ENCODE measurements around the gene PICALM. TPM values are rescaled to one million over a fixed set of nuclear protein-coding genes. Genes with fewer than 3 reads are reported as not detected.

The PICALM gene
- total and polyA plus RNA-seq, 4 donors, result 56.8 to 454 (median 152) TPM

DNA sequence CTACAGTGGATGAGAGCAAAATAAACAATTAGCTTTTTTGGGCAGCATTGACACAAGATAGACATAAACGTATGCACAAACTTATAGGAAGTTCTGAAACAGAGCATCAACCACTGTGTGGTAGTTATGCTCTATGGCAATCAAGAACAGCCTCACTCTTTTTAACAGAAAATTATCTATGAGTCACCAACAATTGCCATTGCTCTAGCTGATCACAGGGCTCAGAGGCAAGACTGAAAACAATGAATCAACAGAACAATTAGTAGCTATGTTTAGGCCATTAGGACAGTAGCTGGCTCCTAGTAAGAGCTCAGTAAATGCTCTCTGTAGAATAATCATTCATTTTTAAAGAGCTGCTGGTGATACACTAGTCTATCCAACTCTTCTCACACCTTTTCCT is 34.9 kb upstream of the PICALM start:
- DNase-seq (no peak), ATAC-seq (ENCODE audit: insufficient read depth, low FRiP score) (no peak)
- Histone ChIP-seq H3K9ac (ENCODE audit: insufficient read depth in 1 of 2, low read length in 2 of 2) (no peak overlapping the region), H3K4me1 (ENCODE audit: control insufficient read depth in 5 of 5, insufficient read depth in 5 of 5, low read length in 5 of 5) (no peaks in the 10 kb centered on the region), H3K4me3 (no peak overlapping the region), H3K36me3 (ENCODE audit: control insufficient read depth in 4 of 4, insufficient read depth in 4 of 4, low read length in 4 of 4) (no peaks in the 10 kb centered on the region), H3K27me3 (ENCODE audit: control insufficient read depth in 3 of 3, insufficient read depth in 3 of 3, low read length in 2 of 3) (no peaks in the 10 kb centered on the region), H3K9me3 (ENCODE audit: control insufficient read depth in 4 of 4, insufficient read depth in 3 of 4, low read length in 3 of 4) (no peaks in the 10 kb centered on the region), H3K27ac (ENCODE audit: low read depth in 1 of 2, low read length in 1 of 2) (no peak overlapping the region)
- 56 to 64% methylated on average over 1 of the region's 1 CpG for WGBS, 2 donors
- TF ChIP-seq, protein P1, sequence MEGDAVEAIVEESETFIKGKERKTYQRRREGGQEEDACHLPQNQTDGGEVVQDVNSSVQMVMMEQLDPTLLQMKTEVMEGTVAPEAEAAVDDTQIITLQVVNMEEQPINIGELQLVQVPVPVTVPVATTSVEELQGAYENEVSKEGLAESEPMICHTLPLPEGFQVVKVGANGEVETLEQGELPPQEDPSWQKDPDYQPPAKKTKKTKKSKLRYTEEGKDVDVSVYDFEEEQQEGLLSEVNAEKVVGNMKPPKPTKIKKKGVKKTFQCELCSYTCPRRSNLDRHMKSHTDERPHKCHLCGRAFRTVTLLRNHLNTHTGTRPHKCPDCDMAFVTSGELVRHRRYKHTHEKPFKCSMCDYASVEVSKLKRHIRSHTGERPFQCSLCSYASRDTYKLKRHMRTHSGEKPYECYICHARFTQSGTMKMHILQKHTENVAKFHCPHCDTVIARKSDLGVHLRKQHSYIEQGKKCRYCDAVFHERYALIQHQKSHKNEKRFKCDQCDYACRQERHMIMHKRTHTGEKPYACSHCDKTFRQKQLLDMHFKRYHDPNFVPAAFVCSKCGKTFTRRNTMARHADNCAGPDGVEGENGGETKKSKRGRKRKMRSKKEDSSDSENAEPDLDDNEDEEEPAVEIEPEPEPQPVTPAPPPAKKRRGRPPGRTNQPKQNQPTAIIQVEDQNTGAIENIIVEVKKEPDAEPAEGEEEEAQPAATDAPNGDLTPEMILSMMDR (IDR thresholded peaks at IDR 0.05; ENCODE audit: control extremely low read depth, extremely low read depth), result no peak

DNA sequence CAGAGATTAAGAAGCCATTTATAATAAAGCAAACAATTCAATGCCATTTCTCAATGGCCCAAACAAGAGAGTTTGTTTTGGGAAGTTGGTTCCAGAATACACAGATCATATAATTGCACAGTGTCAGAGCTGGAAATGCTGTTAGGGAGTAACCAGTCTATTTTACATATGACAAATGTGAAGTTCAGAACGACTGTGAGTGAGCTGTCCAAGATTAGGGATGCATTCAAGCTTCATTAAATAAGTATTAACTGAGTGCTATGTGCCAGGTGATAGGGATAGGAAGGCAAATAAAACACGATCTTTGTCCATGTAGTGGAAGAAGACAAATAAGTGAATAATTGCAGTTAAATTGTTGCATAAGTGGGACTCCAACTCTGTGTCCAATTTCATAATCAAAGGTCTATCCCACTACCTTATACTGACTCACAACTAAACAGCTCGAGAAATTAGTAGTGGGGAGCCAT is 33.1 kb upstream of the PICALM start:
- Histone ChIP-seq H3K27ac (ENCODE audit: low read depth in 1 of 2, low read length in 1 of 2) (no peak overlapping the region), H3K27me3 (ENCODE audit: control insufficient read depth in 3 of 3, insufficient read depth in 3 of 3, low read length in 2 of 3) (no peaks in the 10 kb centered on the region), H3K36me3 (ENCODE audit: control insufficient read depth in 4 of 4, insufficient read depth in 4 of 4, low read length in 4 of 4) (no peaks in the 10 kb centered on the region), H3K4me3 (no peak overlapping the region), H3K4me1 (ENCODE audit: control insufficient read depth in 5 of 5, insufficient read depth in 5 of 5, low read length in 5 of 5) (no peaks in the 10 kb centered on the region), H3K9me3 (ENCODE audit: control insufficient read depth in 4 of 4, insufficient read depth in 3 of 4, low read length in 3 of 4) (no peaks in the 10 kb centered on the region), H3K9ac (ENCODE audit: insufficient read depth in 1 of 2, low read length in 2 of 2) (no peak overlapping the region)
- TF ChIP-seq, protein P1 (IDR thresholded peaks at IDR 0.05; ENCODE audit: control extremely low read depth, extremely low read depth), result no peak
- DNase-seq (no peak), ATAC-seq (ENCODE audit: insufficient read depth, low FRiP score) (no peak)
- WGBS, 2 donors, result 59 to 60% methylated on average over 3 of the region's 3 CpGs

DNA sequence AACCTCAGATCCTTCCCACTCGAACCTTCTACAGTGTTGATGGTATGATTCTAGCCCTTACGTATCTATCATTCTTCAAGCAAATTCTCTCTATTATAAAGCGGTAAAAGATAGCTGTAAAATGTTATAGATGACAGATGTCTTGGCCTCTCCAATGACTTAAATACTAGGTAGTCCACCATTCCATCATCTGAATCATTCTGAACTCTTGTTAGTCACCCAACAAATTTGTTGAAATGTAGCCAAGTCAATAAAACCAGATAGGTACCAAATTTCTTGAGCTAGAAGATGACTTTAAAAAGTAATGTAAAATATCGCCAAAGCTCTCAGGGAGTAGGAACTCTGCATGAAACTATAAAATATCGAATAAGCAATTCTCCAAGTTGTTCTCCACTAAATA is 32.6 kb upstream of the PICALM start:
- no peaks in the 10 kb centered on the region for H3K4me1 ChIP-seq (ENCODE audit: control insufficient read depth in 5 of 5, insufficient read depth in 5 of 5, low read length in 5 of 5)
- ATAC-seq (ENCODE audit: insufficient read depth, low FRiP score) (no peak), DNase-seq (no peak)
- H3K9me3 ChIP-seq (ENCODE audit: control insufficient read depth in 4 of 4, insufficient read depth in 3 of 4, low read length in 3 of 4), result no peaks in the 10 kb centered on the region
- H3K27me3 ChIP-seq (ENCODE audit: control insufficient read depth in 3 of 3, insufficient read depth in 3 of 3, low read length in 2 of 3), result no peaks in the 10 kb centered on the region
- TF ChIP-seq, protein P1 (IDR thresholded peaks at IDR 0.05; ENCODE audit: control extremely low read depth, extremely low read depth), result no peak
- WGBS, 2 donors, result 94% methylated on average over 5 of the region's 5 CpGs
- H3K9ac ChIP-seq (ENCODE audit: insufficient read depth in 1 of 2, low read length in 2 of 2), result no peak overlapping the region
- no peak overlapping the region for H3K27ac ChIP-seq (ENCODE audit: low read depth in 1 of 2, low read length in 1 of 2)
- H3K36me3 ChIP-seq (ENCODE audit: control insufficient read depth in 4 of 4, insufficient read depth in 4 of 4, low read length in 4 of 4), result no peaks in the 10 kb centered on the region
- H3K4me3 ChIP-seq, result no peak overlapping the region

DNA sequence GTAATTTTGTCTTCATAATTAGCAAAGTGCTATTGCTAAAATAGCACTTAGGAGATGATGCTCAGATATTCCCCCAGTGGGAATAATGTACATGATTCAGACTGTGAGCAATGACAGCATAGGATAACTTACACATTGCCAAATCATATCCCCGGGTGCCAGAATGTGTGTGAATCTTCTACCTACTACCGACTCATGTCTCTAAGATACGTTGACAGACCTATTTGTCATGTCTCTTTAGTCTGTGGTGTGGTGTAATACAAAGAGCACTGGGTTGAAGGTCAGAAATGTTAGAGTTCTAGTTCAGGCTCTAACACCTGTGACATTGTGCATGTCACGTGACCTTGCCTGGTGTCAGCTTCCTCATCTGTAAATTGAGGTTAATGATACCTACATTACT is 31.0 kb upstream of the PICALM start:
- H3K4me1 ChIP-seq (ENCODE audit: control insufficient read depth in 5 of 5, insufficient read depth in 5 of 5, low read length in 5 of 5), result no peaks in the 10 kb centered on the region
- no peaks in the 10 kb centered on the region for H3K36me3 ChIP-seq (ENCODE audit: control insufficient read depth in 4 of 4, insufficient read depth in 4 of 4, low read length in 4 of 4)
- no peak overlapping the region for H3K4me3 ChIP-seq
- H3K9me3 ChIP-seq (ENCODE audit: control insufficient read depth in 4 of 4, insufficient read depth in 3 of 4, low read length in 3 of 4), result no peaks in the 10 kb centered on the region
- no peak overlapping the region for H3K27ac ChIP-seq (ENCODE audit: low read depth in 1 of 2, low read length in 1 of 2)
- H3K9ac ChIP-seq (ENCODE audit: insufficient read depth in 1 of 2, low read length in 2 of 2), result no peak overlapping the region
- TF ChIP-seq, protein P1 (IDR thresholded peaks at IDR 0.05; ENCODE audit: control extremely low read depth, extremely low read depth), result no peak
- 83 to 93% methylated on average over 4 of the region's 4 CpGs for WGBS, 2 donors
- DNase-seq (no peak), ATAC-seq (ENCODE audit: insufficient read depth, low FRiP score) (no peak)
- H3K27me3 ChIP-seq (ENCODE audit: control insufficient read depth in 3 of 3, insufficient read depth in 3 of 3, low read length in 2 of 3), result no peaks in the 10 kb centered on the region

Data from lung (tissue), 12 donors.